Osteoblast (primary cell): ENCODE data around the gene TTC7B. TPM values are rescaled to one million over a fixed set of nuclear protein-coding genes. Genes with fewer than 3 reads are reported as not detected.

Source experiments
- DNase-seq: peaks from one replicate; pipeline ENCODE4 v3.0.0; 2011; ENCODE audit warnings: low spot score, mixed read lengths; ENCODE audit not compliant: insufficient read length; ENCODE audit errors: missing footprints
- H2AFZ ChIP-seq: 2 replicates; pipeline ENCODE4 v1.6.0; 2011; ENCODE audit warnings: mild to moderate bottlenecking, low read length
- H3K27ac ChIP-seq: 2 replicates; pipeline ENCODE4 v1.5.1; 2011; ENCODE audit warnings: mild to moderate bottlenecking, low read depth, low read length, moderate library complexity
- H3K27me3 ChIP-seq: 2 replicates; pipeline ENCODE4 v1.6.0; 2012; ENCODE audit warnings: mild to moderate bottlenecking, control low read depth, inconsistent platforms, low read length, moderate library complexity; ENCODE audit not compliant: insufficient read depth
- H3K36me3 ChIP-seq: 2 replicates; pipeline ENCODE4 v1.5.1; 2011; ENCODE audit warnings: mild to moderate bottlenecking, low read length, control low read depth, moderate library complexity; ENCODE audit not compliant: insufficient read depth
- H3K4me1 ChIP-seq: 2 replicates; pipeline ENCODE4 v1.5.1; 2011; ENCODE audit warnings: mild to moderate bottlenecking, low read length, control low read depth, moderate library complexity; ENCODE audit not compliant: insufficient read depth
- H3K4me2 ChIP-seq: 2 replicates; pipeline ENCODE4 v1.6.0; 2011; ENCODE audit warnings: mild to moderate bottlenecking, low read length; ENCODE audit not compliant: insufficient read depth
- H3K4me3 ChIP-seq: fragments of 200-600 bp; sonication (generic); 3 replicates; pipeline ENCODE4 v1.5.1; 2012; ENCODE audit warnings: mild to moderate bottlenecking, low read length, inconsistent platforms; ENCODE audit not compliant: insufficient read depth
- H3K79me2 ChIP-seq: 2 replicates; pipeline ENCODE4 v1.6.0; 2012; ENCODE audit warnings: mild to moderate bottlenecking, low read length, control low read depth, inconsistent platforms; ENCODE audit not compliant: insufficient read depth
- H3K9me3 ChIP-seq: 2 replicates; pipeline ENCODE4 v1.5.1; 2011; ENCODE audit warnings: low read depth, low read length, control low read depth
- H4K20me1 ChIP-seq: 2 replicates; pipeline ENCODE4 v1.6.0; 2012; ENCODE audit warnings: mild to moderate bottlenecking, low read length, control low read depth; ENCODE audit not compliant: insufficient read depth
- CTCF ChIP-seq: IDR thresholded peaks from 2 replicates; pipeline ENCODE4 v1.5.1; 2011; ENCODE audit warnings: mild to moderate bottlenecking, low read depth, low read length, moderate library complexity; ENCODE audit errors: extremely low read depth
- total RNA-seq: library from RNA; depleted of rRNA; stranded (reverse); fragments of >200 nt; gene quantifications from 2 replicates; pipeline ENCODE4 v1.2.3, GENCODE V29; 2012

TTC7B gene
- total RNA-seq, 1 donor: 14.5 TPM

GRCh38 chr14:90741682-90741946, 74.6 kb downstream of the TTC7B start:
- DNase-seq: no peak
- Histone ChIP-seq H3K36me3 (peaks cover 3% of the 10 kb centered on the region), H3K27ac (no peak overlapping the region), H2AFZ (no peak overlapping the region), H3K79me2 (no peaks in the 10 kb centered on the region), H3K4me3 (no peak overlapping the region), H3K9me3 (no peaks in the 10 kb centered on the region), H3K4me1 (no peaks in the 10 kb centered on the region), H3K4me2 (no peak overlapping the region), H3K27me3 (no peaks in the 10 kb centered on the region), H4K20me1 (no peaks in the 10 kb centered on the region)
- no peak for TF ChIP-seq CTCF

- no peaks in the 10 kb centered on the region for H3K79me2 ChIP-seq
- DNase-seq: no peak
- H3K4me1 ChIP-seq: no peaks in the 10 kb centered on the region
- H3K36me3 ChIP-seq: peaks cover 3% of the 10 kb centered on the region
- H3K27ac ChIP-seq: no peak overlapping the region
- H3K4me3 ChIP-seq: no peak overlapping the region
- no peaks in the 10 kb centered on the region for H3K9me3 ChIP-seq
- no peaks in the 10 kb centered on the region for H4K20me1 ChIP-seq
- TF ChIP-seq CTCF: no peak
- H2AFZ ChIP-seq: no peak overlapping the region
- no peak overlapping the region for H3K4me2 ChIP-seq
- H3K27me3 ChIP-seq: no peaks in the 10 kb centered on the region
Observed at GRCh38 chr14:90740946-90741681, 75.1 kb downstream of the TTC7B start.

GRCh38 chr14:90740081-90740480, 76.1 kb downstream of the TTC7B start:
- Histone ChIP-seq H2AFZ (no peak overlapping the region), H3K27ac (no peak overlapping the region), H3K36me3 (peaks cover 3% of the 10 kb centered on the region), H3K27me3 (no peaks in the 10 kb centered on the region), H4K20me1 (no peaks in the 10 kb centered on the region), H3K4me1 (no peaks in the 10 kb centered on the region), H3K9me3 (no peaks in the 10 kb centered on the region), H3K4me3 (no peak overlapping the region), H3K4me2 (no peak overlapping the region), H3K79me2 (no peaks in the 10 kb centered on the region)
- TF ChIP-seq CTCF: no peak
- no peak for DNase-seq

GRCh38 chr14:90739318-90740068, 76.7 kb downstream of the TTC7B start:
- H3K4me3 ChIP-seq: no peak overlapping the region
- H2AFZ ChIP-seq: no peak overlapping the region
- peaks cover 3% of the 10 kb centered on the region for H3K36me3 ChIP-seq
- TF ChIP-seq CTCF: no peak
- no peaks in the 10 kb centered on the region for H3K79me2 ChIP-seq
- no peak overlapping the region for H3K4me2 ChIP-seq
- no peaks in the 10 kb centered on the region for H3K9me3 ChIP-seq
- H3K27ac ChIP-seq: no peak overlapping the region
- H4K20me1 ChIP-seq: no peaks in the 10 kb centered on the region
- H3K27me3 ChIP-seq: no peaks in the 10 kb centered on the region
- no peaks in the 10 kb centered on the region for H3K4me1 ChIP-seq
- no peak for DNase-seq
